IgD-negative memory B cell (primary cell): Measurements from ENCODE around the gene UBTF. TPM values are rescaled to one million over a fixed set of nuclear protein-coding genes. Genes with fewer than 3 reads are reported as not detected.

Experiments
- H3K27ac Mint-ChIP-seq, 3 donors: one replicate each; pipeline ENCODE4 v1.8.0; 2020 to 2022; ENCODE audit warnings: mild to moderate bottlenecking in 3 of 3, mixed read lengths in 3 of 3, moderate library complexity in 1 of 3
- H3K27me3 Mint-ChIP-seq: one replicate; pipeline ENCODE4 v1.8.0; 2021; ENCODE audit warnings: mixed read lengths
- H3K36me3 Mint-ChIP-seq: one replicate; pipeline ENCODE4 v1.8.0; 2020; ENCODE audit warnings: mild to moderate bottlenecking, mixed read lengths
- H3K4me1 Mint-ChIP-seq, 3 donors: one replicate each; pipeline ENCODE4 v1.8.0; 2020 to 2022; ENCODE audit warnings: mixed read lengths in 3 of 3, mild to moderate bottlenecking in 1 of 3
- H3K4me3 Mint-ChIP-seq, 4 donors: one replicate each; pipeline ENCODE4 v1.8.0; 2020 to 2022; ENCODE audit warnings: mild to moderate bottlenecking in 4 of 4, mixed read lengths in 4 of 4, moderate library complexity in 3 of 4
- H3K9me3 Mint-ChIP-seq, 3 donors: one replicate each; pipeline ENCODE4 v1.8.0; 2020 to 2021; ENCODE audit warnings: mixed read lengths in 3 of 3, mild to moderate bottlenecking in 1 of 3
- polyA plus RNA-seq: library from polyadenylated mRNA; unstranded; fragments of 300-500 nt; fragmentation: Illumina TruSeq; gene quantifications from one replicate; pipeline ENCODE4 v1.2.3, GENCODE V29; 2021

UBTF gene
- polyA plus RNA-seq, 1 donor from 2014 or later = 74.3 TPM

- H3K36me3 Mint-ChIP-seq = peaks cover 7% of the 10 kb centered on the region
Measured at GRCh38 chr17:44212507-44213402, 6.7 kb downstream of the UBTF start.

GRCh38 chr17:44211281-44212265, 7.9 kb downstream of the UBTF start:
- no peaks in the 10 kb centered on the region for H3K9me3 Mint-ChIP-seq
- H3K36me3 Mint-ChIP-seq = peaks cover 7% of the 10 kb centered on the region
- H3K27me3 Mint-ChIP-seq = no peaks in the 10 kb centered on the region
- H3K4me1 Mint-ChIP-seq = peaks cover 16 to 45% (median 43%) of the 10 kb centered on the region in 3 donors
- peak overlapping the region; percentile 56 to 78 (median 64) for H3K27ac Mint-ChIP-seq
- peak overlapping the region in 1 of 4 donors; percentile 80 for H3K4me3 Mint-ChIP-seq

More at GRCh38 chr17:44212507-44213402, 6.7 kb downstream of the UBTF start:
- Mint-ChIP-seq H3K4me1 (peaks cover 23 to 55% (median 47%) of the 10 kb centered on the region in 3 donors), H3K27ac (peak overlapping the region; percentile 54 to 97 (median 96)), H3K27me3 (no peaks in the 10 kb centered on the region), H3K9me3 (no peaks in the 10 kb centered on the region), H3K4me3 (no peak overlapping the region)

- Mint-ChIP-seq H3K4me3 (peak overlapping the region in 3 of 4 donors; percentile 28 to 84 (median 34)), H3K36me3 (peaks cover 3% of the 10 kb centered on the region), H3K27ac (peak overlapping the region in 2 of 3 donors; percentile 88 to 93)
Measured at GRCh38 chr17:44210342-44211192, 8.9 kb downstream of the UBTF start.

GRCh38 chr17:44209786-44210341, 9.6 kb downstream of the UBTF start:
- H3K4me1 Mint-ChIP-seq = peaks cover 9 to 30% (median 28%) of the 10 kb centered on the region in 3 donors
- peak overlapping the region; percentile 13 to 93 (median 88) for H3K27ac Mint-ChIP-seq
- peaks cover 3% of the 10 kb centered on the region for H3K36me3 Mint-ChIP-seq
- H3K4me3 Mint-ChIP-seq = peak overlapping the region in 3 of 4 donors; percentile 28 to 84 (median 34)
- H3K9me3 Mint-ChIP-seq = no peaks in the 10 kb centered on the region
- no peaks in the 10 kb centered on the region for H3K27me3 Mint-ChIP-seq

More at GRCh38 chr17:44210342-44211192, 8.9 kb downstream of the UBTF start:
- Mint-ChIP-seq H3K4me1 (peaks cover 9 to 36% (median 33%) of the 10 kb centered on the region in 3 donors), H3K9me3 (no peaks in the 10 kb centered on the region), H3K27me3 (no peaks in the 10 kb centered on the region)

GRCh38 chr17:44207743-44208142, 11.7 kb downstream of the UBTF start:
- H3K27ac Mint-ChIP-seq = no peak overlapping the region
- H3K4me1 Mint-ChIP-seq = peaks cover 17 to 28% (median 19%) of the 10 kb centered on the region in 3 donors

GRCh38 chr17:44207319-44207718, 12.2 kb downstream of the UBTF start:
- no peak overlapping the region for H3K4me3 Mint-ChIP-seq
- H3K36me3 Mint-ChIP-seq = no peaks in the 10 kb centered on the region
- H3K27me3 Mint-ChIP-seq = no peaks in the 10 kb centered on the region
- H3K27ac Mint-ChIP-seq = peak overlapping the region in 1 of 3 donors; percentile 47
- peaks cover 19 to 29% (median 22%) of the 10 kb centered on the region in 3 donors for H3K4me1 Mint-ChIP-seq
- no peaks in the 10 kb centered on the region for H3K9me3 Mint-ChIP-seq

More at GRCh38 chr17:44207743-44208142, 11.7 kb downstream of the UBTF start:
- H3K9me3 Mint-ChIP-seq = no peaks in the 10 kb centered on the region
- H3K27me3 Mint-ChIP-seq = no peaks in the 10 kb centered on the region
- no peaks in the 10 kb centered on the region for H3K36me3 Mint-ChIP-seq
- H3K4me3 Mint-ChIP-seq = peak overlapping the region in 1 of 4 donors; percentile 46

GRCh38 chr17:44206825-44207155, 12.7 kb downstream of the UBTF start:
- Mint-ChIP-seq H3K4me3 (no peak overlapping the region), H3K4me1 (peaks cover 21 to 31% (median 24%) of the 10 kb centered on the region in 3 donors), H3K9me3 (no peaks in the 10 kb centered on the region), H3K27me3 (no peaks in the 10 kb centered on the region), H3K36me3 (no peaks in the 10 kb centered on the region), H3K27ac (peak overlapping the region in 1 of 3 donors; percentile 50)

GRCh38 chr17:44205962-44206824, 13.3 kb downstream of the UBTF start:
- Mint-ChIP-seq H3K9me3 (no peaks in the 10 kb centered on the region), H3K27ac (peak overlapping the region; percentile 18 to 59 (median 50)), H3K4me1 (peaks cover 24 to 30% (median 24%) of the 10 kb centered on the region in 3 donors), H3K4me3 (peak overlapping the region in 1 of 4 donors; percentile 39), H3K36me3 (no peaks in the 10 kb centered on the region), H3K27me3 (no peaks in the 10 kb centered on the region)

GRCh38 chr17:44204441-44204882, 15.0 kb downstream of the UBTF start:
- peaks cover 21 to 26% (median 23%) of the 10 kb centered on the region in 3 donors for H3K4me1 Mint-ChIP-seq

GRCh38 chr17:44203731-44204440, 15.6 kb downstream of the UBTF start:
- H3K9me3 Mint-ChIP-seq = no peaks in the 10 kb centered on the region
- no peaks in the 10 kb centered on the region for H3K36me3 Mint-ChIP-seq
- peak overlapping the region in 1 of 4 donors; percentile 82 for H3K4me3 Mint-ChIP-seq
- H3K27ac Mint-ChIP-seq = peak overlapping the region in 2 of 3 donors; percentile 34 to 36
- no peaks in the 10 kb centered on the region for H3K27me3 Mint-ChIP-seq
- peaks cover 21 to 26% (median 23%) of the 10 kb centered on the region in 3 donors for H3K4me1 Mint-ChIP-seq

More at GRCh38 chr17:44204441-44204882, 15.0 kb downstream of the UBTF start:
- Mint-ChIP-seq H3K4me3 (no peak overlapping the region), H3K36me3 (no peaks in the 10 kb centered on the region), H3K27me3 (no peaks in the 10 kb centered on the region), H3K27ac (peak overlapping the region in 2 of 3 donors; percentile 31 to 39), H3K9me3 (no peaks in the 10 kb centered on the region)

- no peaks in the 10 kb centered on the region for H3K9me3 Mint-ChIP-seq
- H3K27me3 Mint-ChIP-seq = no peaks in the 10 kb centered on the region
- peaks cover 4% of the 10 kb centered on the region for H3K36me3 Mint-ChIP-seq
- peaks cover 26 to 32% (median 29%) of the 10 kb centered on the region in 3 donors for H3K4me1 Mint-ChIP-seq
- H3K27ac Mint-ChIP-seq = peak overlapping the region in 1 of 3 donors; percentile 88
- H3K4me3 Mint-ChIP-seq = peak overlapping the region; percentile 52 to 86 (median 76)
Measured at GRCh38 chr17:44202756-44203155, 16.7 kb downstream of the UBTF start.

GRCh38 chr17:44200478-44201155, 18.9 kb downstream of the UBTF start:
- Mint-ChIP-seq H3K27me3 (no peaks in the 10 kb centered on the region), H3K36me3 (peaks cover 5% of the 10 kb centered on the region), H3K9me3 (no peaks in the 10 kb centered on the region), H3K4me3 (peak overlapping the region; percentile 82 to 96 (median 89)), H3K4me1 (peaks cover 27 to 38% (median 31%) of the 10 kb centered on the region in 3 donors), H3K27ac (peak overlapping the region; percentile 78 to 93 (median 88))
